ENCODE measurements around the gene SUN3. TPM values are rescaled to one million over a fixed set of nuclear protein-coding genes. Genes with fewer than 3 reads are reported as not detected.

The SUN3 gene
- total RNA-seq, 1 donor from 2014 or later = not detected

GRCh38 chr7:48074204-48074654, 45.3 kb upstream of the SUN3 start:
- no peak for TF ChIP-seq EZH2phosphoT487 (IDR thresholded peaks at IDR 0.05)
- no peak for TF ChIP-seq EZH2 (IDR thresholded peaks at IDR 0.05)
- TF ChIP-seq CTCF (IDR thresholded peaks at IDR 0.05) = no peak
- no peaks in the 10 kb centered on the region for H3K36me3 ChIP-seq
- H3K9me3 ChIP-seq (ENCODE audit: low read depth) = no peaks in the 10 kb centered on the region
- no peak for DNase-seq (ENCODE audit: low spot score)
- Mint-ChIP-seq H3K27me3 (ENCODE audit: insufficient read depth, low read depth) (no peaks in the 10 kb centered on the region), H3K9me3 (peaks cover 5% of the 10 kb centered on the region), H3K27ac (no peak overlapping the region), H3K4me1 (no peaks in the 10 kb centered on the region), H3K36me3 (no peaks in the 10 kb centered on the region), H3K4me3 (no peak overlapping the region)
- no peaks in the 10 kb centered on the region for H3K27me3 ChIP-seq
- H3K27ac ChIP-seq = no peak overlapping the region
- H2AFZ ChIP-seq (replicated peaks) = no peak overlapping the region
- H3F3A ChIP-seq (ENCODE audit: low read depth) = no peaks in the 10 kb centered on the region
- H3K79me2 ChIP-seq (ENCODE audit: low read depth) = no peaks in the 10 kb centered on the region
- H3K9ac ChIP-seq = no peak overlapping the region
- no peak overlapping the region for H3K4me2 ChIP-seq
- no peak overlapping the region for H3K4me3 ChIP-seq
- no peaks in the 10 kb centered on the region for H4K20me1 ChIP-seq (ENCODE audit: low read depth)
- H3K4me1 ChIP-seq = no peaks in the 10 kb centered on the region

- Mint-ChIP-seq H3K4me1 (peaks cover 4% of the 10 kb centered on the region), H3K36me3 (no peaks in the 10 kb centered on the region), H3K4me3 (no peak overlapping the region), H3K27me3 (ENCODE audit: insufficient read depth, low read depth) (peaks cover 2% of the 10 kb centered on the region), H3K9me3 (peaks cover 12% of the 10 kb centered on the region), H3K27ac (no peak overlapping the region)
- no peak overlapping the region for H3K27ac ChIP-seq
- H2AFZ ChIP-seq (replicated peaks) = no peak overlapping the region
- H3K36me3 ChIP-seq = no peaks in the 10 kb centered on the region
- H4K20me1 ChIP-seq (ENCODE audit: low read depth) = no peaks in the 10 kb centered on the region
- H3K4me1 ChIP-seq = no peaks in the 10 kb centered on the region
- no peak overlapping the region for H3K4me2 ChIP-seq
- no peaks in the 10 kb centered on the region for H3K79me2 ChIP-seq (ENCODE audit: low read depth)
- TF ChIP-seq CTCF (IDR thresholded peaks at IDR 0.05) (no peak), EZH2 (IDR thresholded peaks at IDR 0.05) (no peak), EZH2phosphoT487 (IDR thresholded peaks at IDR 0.05) (no peak)
- no peaks in the 10 kb centered on the region for H3F3A ChIP-seq (ENCODE audit: low read depth)
- H3K27me3 ChIP-seq = no peaks in the 10 kb centered on the region
- no peak overlapping the region for H3K9ac ChIP-seq
- H3K4me3 ChIP-seq = no peak overlapping the region
- no peak for DNase-seq (ENCODE audit: low spot score)
- H3K9me3 ChIP-seq (ENCODE audit: low read depth) = no peaks in the 10 kb centered on the region
Observed at GRCh38 chr7:48067475-48067874, 38.6 kb upstream of the SUN3 start.

- no peaks in the 10 kb centered on the region for H3K36me3 ChIP-seq
- H3K36me3 Mint-ChIP-seq = no peaks in the 10 kb centered on the region
- no peak overlapping the region for H3K4me3 Mint-ChIP-seq
- no peak overlapping the region for H3K9ac ChIP-seq
- H3K4me1 ChIP-seq = no peaks in the 10 kb centered on the region
- no peak for DNase-seq (ENCODE audit: low spot score)
- no peaks in the 10 kb centered on the region for H3K79me2 ChIP-seq (ENCODE audit: low read depth)
- H3K4me1 Mint-ChIP-seq = peaks cover 4% of the 10 kb centered on the region
- H3K9me3 Mint-ChIP-seq = peaks cover 6% of the 10 kb centered on the region
- TF ChIP-seq EZH2phosphoT487 (IDR thresholded peaks at IDR 0.05) = no peak
- TF ChIP-seq EZH2 (IDR thresholded peaks at IDR 0.05) = no peak
- TF ChIP-seq CTCF (IDR thresholded peaks at IDR 0.05) = no peak
- no peak overlapping the region for H3K27ac ChIP-seq
- no peaks in the 10 kb centered on the region for H3F3A ChIP-seq (ENCODE audit: low read depth)
- no peaks in the 10 kb centered on the region for H3K27me3 ChIP-seq
- H2AFZ ChIP-seq (replicated peaks) = no peak overlapping the region
- peaks cover 2% of the 10 kb centered on the region for H3K27me3 Mint-ChIP-seq (ENCODE audit: insufficient read depth, low read depth)
- H4K20me1 ChIP-seq (ENCODE audit: low read depth) = no peaks in the 10 kb centered on the region
- H3K9me3 ChIP-seq (ENCODE audit: low read depth) = no peaks in the 10 kb centered on the region
- no peak overlapping the region for H3K4me2 ChIP-seq
- no peak overlapping the region for H3K27ac Mint-ChIP-seq
- H3K4me3 ChIP-seq = no peak overlapping the region
Observed at GRCh38 chr7:48063985-48064384, 35.1 kb upstream of the SUN3 start.

Measured in neural progenitor cell (in vitro differentiated cells).